DND-41 (cell line): ENCODE data around the gene FLVCR2.

Experiments
- ATAC-seq: fragments of 200-7000 bp; cut with Tn5 transposase; 3 replicates; pipeline ENCODE4 v1.9.1; 2021; ENCODE audit warnings: low read depth; ENCODE audit not compliant: insufficient read depth
- DNase-seq: peaks from one replicate; pipeline ENCODE4 v3.0.0-alpha.2; 2020
- H2AFZ ChIP-seq: 2 replicates; pipeline ENCODE4 v1.6.0; 2012; ENCODE audit warnings: low read depth, low read length
- H3K27ac ChIP-seq: 2 replicates; pipeline ENCODE4 v1.5.1; 2012; ENCODE audit warnings: low read length, inconsistent platforms
- H3K27me3 ChIP-seq: fragments of 200-600 bp; sonication (generic); 2 replicates; pipeline ENCODE4 v1.6.0; 2012; ENCODE audit warnings: low read length, mild to moderate bottlenecking, inconsistent platforms; ENCODE audit not compliant: insufficient read depth, poor library complexity
- H3K36me3 ChIP-seq: 2 replicates; pipeline ENCODE4 v1.5.1; 2012; ENCODE audit warnings: low read length, inconsistent platforms; ENCODE audit not compliant: insufficient read depth
- H3K4me1 ChIP-seq: 2 replicates; pipeline ENCODE4 v1.5.1; 2012; ENCODE audit warnings: mild to moderate bottlenecking, low read length; ENCODE audit not compliant: insufficient read depth
- H3K4me2 ChIP-seq: 2 replicates; pipeline ENCODE4 v1.6.0; 2012; ENCODE audit warnings: mild to moderate bottlenecking, moderate library complexity, low read length, inconsistent platforms; ENCODE audit not compliant: insufficient read depth
- H3K4me3 ChIP-seq, 2 experiments: fragments of 200-600 bp in 1 of 2; shearing (Covaris generic) in 1 of 2; 2 replicates each; pipeline ENCODE4 v1.5.1; 2012 to 2016; ENCODE audit warnings: inconsistent platforms in 2 of 2, low read length in 2 of 2, mild to moderate bottlenecking in 2 of 2, low read depth in 1 of 2, moderate library complexity in 1 of 2
- H3K79me2 ChIP-seq: 2 replicates; pipeline ENCODE4 v1.6.0; 2012; ENCODE audit warnings: low read length, inconsistent platforms; ENCODE audit not compliant: insufficient read depth
- H3K9ac ChIP-seq: 2 replicates; pipeline ENCODE4 v1.6.0; 2012; ENCODE audit warnings: low read depth, mild to moderate bottlenecking, inconsistent platforms, low read length, moderate library complexity
- H3K9me3 ChIP-seq: 2 replicates; pipeline ENCODE4 v1.5.1; 2012; ENCODE audit warnings: low read length, moderate library complexity, mild to moderate bottlenecking, inconsistent platforms; ENCODE audit not compliant: insufficient read depth, severe bottlenecking
- H4K20me1 ChIP-seq: 2 replicates; pipeline ENCODE4 v1.6.0; 2012; ENCODE audit warnings: low read length; ENCODE audit not compliant: insufficient read depth
- CTCF ChIP-seq: IDR thresholded peaks from 2 replicates; pipeline ENCODE4 v1.5.1; 2012; ENCODE audit warnings: borderline replicate concordance, low read length, moderate library complexity, mild to moderate bottlenecking; ENCODE audit not compliant: poor library complexity, severe bottlenecking; ENCODE audit errors: extremely low read depth
- EZH2 ChIP-seq: IDR thresholded peaks from 3 replicates; pipeline ENCODE4 v1.6.1; 2012; ENCODE audit warnings: borderline replicate concordance, low read depth, mild to moderate bottlenecking, moderate library complexity, low read length, inconsistent platforms; ENCODE audit not compliant: severe bottlenecking

Gene FLVCR2

GRCh38 chr14:75614179-75614578 lies 35.8 kb downstream of the FLVCR2 start:
- Histone ChIP-seq H3K4me1 (no peaks in the 10 kb centered on the region), H3K36me3 (no peaks in the 10 kb centered on the region), H3K27ac (no peak overlapping the region), H3K9me3 (no peaks in the 10 kb centered on the region), H3K27me3 (peaks cover 22% of the 10 kb centered on the region), H3K9ac (no peak overlapping the region), H4K20me1 (no peaks in the 10 kb centered on the region), H2AFZ (no peak overlapping the region), H3K4me3 (no peak overlapping the region), H3K4me2 (no peak overlapping the region), H3K79me2 (no peaks in the 10 kb centered on the region)
- ATAC-seq: no peak
- TF ChIP-seq EZH2 (no peak), CTCF (no peak)
- no peak for DNase-seq

DNA sequence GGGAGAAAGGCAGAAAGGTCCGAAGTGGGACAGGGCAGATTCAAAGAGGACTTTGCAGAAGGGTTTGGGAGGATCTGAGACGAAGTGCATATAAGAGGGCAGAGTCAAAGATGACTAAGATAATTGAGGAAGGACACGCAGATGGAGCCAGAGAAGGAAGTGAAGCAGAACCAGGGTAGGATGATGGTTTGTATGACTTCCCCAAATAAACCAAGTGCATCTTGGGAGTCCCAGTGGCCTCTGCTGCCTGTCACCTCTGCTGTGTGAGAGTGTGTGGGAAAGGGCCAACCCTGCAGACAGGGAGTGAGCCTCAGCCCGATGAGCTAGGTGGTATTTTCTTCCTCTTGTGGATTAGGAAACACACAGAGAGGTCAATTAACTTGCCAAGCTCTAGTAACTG lies 36.8 kb downstream of the FLVCR2 start:
- H3K4me1 ChIP-seq: no peaks in the 10 kb centered on the region
- no peaks in the 10 kb centered on the region for H4K20me1 ChIP-seq
- no peak overlapping the region for H2AFZ ChIP-seq
- H3K9me3 ChIP-seq: no peaks in the 10 kb centered on the region
- no peak for ATAC-seq
- H3K79me2 ChIP-seq: no peaks in the 10 kb centered on the region
- no peak for DNase-seq
- H3K9ac ChIP-seq: no peak overlapping the region
- no peaks in the 10 kb centered on the region for H3K36me3 ChIP-seq
- no peak overlapping the region for H3K4me3 ChIP-seq
- no peak overlapping the region for H3K4me2 ChIP-seq
- no peak overlapping the region for H3K27ac ChIP-seq
- H3K27me3 ChIP-seq: peaks cover 18% of the 10 kb centered on the region
- TF ChIP-seq EZH2 (no peak), CTCF (no peak)

- Histone ChIP-seq H3K79me2 (no peaks in the 10 kb centered on the region), H3K4me3 (no peak overlapping the region), H3K36me3 (no peaks in the 10 kb centered on the region), H3K4me2 (no peak overlapping the region), H3K27ac (no peak overlapping the region), H3K9me3 (no peaks in the 10 kb centered on the region), H4K20me1 (no peaks in the 10 kb centered on the region), H3K9ac (no peak overlapping the region), H3K4me1 (no peaks in the 10 kb centered on the region), H3K27me3 (peaks cover 15% of the 10 kb centered on the region), H2AFZ (no peak overlapping the region)
- TF ChIP-seq CTCF (no peak), EZH2 (no peak)
- ATAC-seq: no peak
- no peak for DNase-seq
Observed at GRCh38 chr14:75619548-75619947, 41.1 kb downstream of the FLVCR2 start.

- H3K9ac ChIP-seq: no peak overlapping the region
- ATAC-seq: no peak
- DNase-seq: no peak
Observed at GRCh38 chr14:75625034-75625433, 46.6 kb downstream of the FLVCR2 start.

More at GRCh38 chr14:75625034-75625433, 46.6 kb downstream of the FLVCR2 start:
- Histone ChIP-seq H3K9me3 (no peaks in the 10 kb centered on the region), H3K4me3 (no peak overlapping the region), H2AFZ (no peak overlapping the region), H3K79me2 (no peaks in the 10 kb centered on the region), H3K4me1 (no peaks in the 10 kb centered on the region), H3K27me3 (peaks cover 26% of the 10 kb centered on the region), H4K20me1 (no peaks in the 10 kb centered on the region), H3K4me2 (no peak overlapping the region), H3K27ac (no peak overlapping the region), H3K36me3 (no peaks in the 10 kb centered on the region)
- no peak for TF ChIP-seq EZH2
- no peak for TF ChIP-seq CTCF
